ENCODE results near the gene NAGA.

The NAGA gene

DNA sequence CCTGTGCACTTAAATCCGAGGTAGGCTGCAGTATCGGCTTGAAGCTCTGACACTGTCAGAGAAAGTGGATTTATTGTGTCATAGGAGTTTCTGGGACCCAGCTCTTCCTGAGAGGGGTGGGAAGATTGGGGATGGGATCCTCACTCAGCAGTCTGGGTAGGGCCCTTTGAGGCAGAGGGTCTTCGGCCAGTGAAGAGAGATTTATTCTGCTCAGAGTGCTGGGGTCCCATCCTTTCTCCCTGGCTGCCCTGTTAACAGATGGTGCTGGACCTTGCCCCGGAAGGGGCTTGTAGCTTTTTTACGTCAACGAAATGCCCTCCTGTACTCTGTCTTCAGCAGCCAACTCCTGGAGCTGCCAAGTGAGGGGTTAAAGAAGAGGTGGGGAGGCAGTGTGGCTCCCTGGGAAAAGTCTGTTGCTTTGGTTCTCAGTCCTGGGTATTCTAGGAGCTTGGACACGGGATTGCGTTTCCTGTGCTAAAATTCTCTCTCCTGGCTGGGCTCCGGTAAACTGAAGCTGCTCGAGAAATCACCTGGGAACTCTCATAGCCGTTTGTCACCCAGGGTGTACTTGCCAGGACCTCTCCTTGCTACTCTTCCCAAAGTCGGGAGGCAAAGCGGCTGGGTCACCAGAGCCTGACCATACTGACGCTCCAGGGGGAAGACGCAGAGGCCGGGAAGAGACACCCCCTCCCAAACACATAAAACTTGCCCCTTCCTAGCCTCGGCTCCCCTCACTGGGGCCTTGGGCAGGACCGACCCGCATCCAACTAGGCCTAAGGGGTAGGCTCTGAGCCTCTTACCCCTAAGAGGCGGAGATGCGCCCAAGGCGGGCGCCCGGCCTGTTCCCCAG lies 8.1 kb upstream of the NAGA start:
- Histone ChIP-seq H3K9me3 (ENCODE audit: insufficient read depth, low read depth, low read length) (no peaks in the 10 kb centered on the region), H3F3A (ENCODE audit: low read depth) (no peaks in the 10 kb centered on the region), H4K20me1 (ENCODE audit: insufficient read depth, low read length, poor library complexity, severe bottlenecking) (peaks cover 4% of the 10 kb centered on the region), H3K4me1 (ENCODE audit: insufficient read depth, low read length, poor library complexity, severe bottlenecking) (peaks cover 24% of the 10 kb centered on the region), H3K4me3 (ENCODE audit: low read length, poor library complexity, severe bottlenecking) (peak overlapping the region; percentile 97), H3K9me2 (replicated peaks; ENCODE audit: low read depth, low read length) (no peaks in the 10 kb centered on the region), H3K27me3 (ENCODE audit: insufficient read depth, low read length, poor library complexity, severe bottlenecking) (no peaks in the 10 kb centered on the region), H2AFZ (ENCODE audit: low read length) (peak overlapping the region; percentile 95), H3K79me2 (ENCODE audit: insufficient read depth, low read length) (peaks cover 36% of the 10 kb centered on the region), H3K4me2 (ENCODE audit: low read depth, low read length, poor library complexity, severe bottlenecking) (peak overlapping the region; percentile 72), H3K36me3 (ENCODE audit: insufficient read depth, low read length) (peaks cover 12% of the 10 kb centered on the region; the same call in 1 of the 2 replicates), H3K9ac (ENCODE audit: low read depth, low read length, poor library complexity, severe bottlenecking) (peak overlapping the region; percentile 89)
- TF ChIP-seq, protein P1, sequence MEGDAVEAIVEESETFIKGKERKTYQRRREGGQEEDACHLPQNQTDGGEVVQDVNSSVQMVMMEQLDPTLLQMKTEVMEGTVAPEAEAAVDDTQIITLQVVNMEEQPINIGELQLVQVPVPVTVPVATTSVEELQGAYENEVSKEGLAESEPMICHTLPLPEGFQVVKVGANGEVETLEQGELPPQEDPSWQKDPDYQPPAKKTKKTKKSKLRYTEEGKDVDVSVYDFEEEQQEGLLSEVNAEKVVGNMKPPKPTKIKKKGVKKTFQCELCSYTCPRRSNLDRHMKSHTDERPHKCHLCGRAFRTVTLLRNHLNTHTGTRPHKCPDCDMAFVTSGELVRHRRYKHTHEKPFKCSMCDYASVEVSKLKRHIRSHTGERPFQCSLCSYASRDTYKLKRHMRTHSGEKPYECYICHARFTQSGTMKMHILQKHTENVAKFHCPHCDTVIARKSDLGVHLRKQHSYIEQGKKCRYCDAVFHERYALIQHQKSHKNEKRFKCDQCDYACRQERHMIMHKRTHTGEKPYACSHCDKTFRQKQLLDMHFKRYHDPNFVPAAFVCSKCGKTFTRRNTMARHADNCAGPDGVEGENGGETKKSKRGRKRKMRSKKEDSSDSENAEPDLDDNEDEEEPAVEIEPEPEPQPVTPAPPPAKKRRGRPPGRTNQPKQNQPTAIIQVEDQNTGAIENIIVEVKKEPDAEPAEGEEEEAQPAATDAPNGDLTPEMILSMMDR (conservative IDR thresholded peaks at IDR 0.05; ENCODE audit: low read length) = no peak
- TF ChIP-seq EZH2phosphoT487 (IDR thresholded peaks at IDR 0.05; ENCODE audit: borderline replicate concordance) = no peak

DNA sequence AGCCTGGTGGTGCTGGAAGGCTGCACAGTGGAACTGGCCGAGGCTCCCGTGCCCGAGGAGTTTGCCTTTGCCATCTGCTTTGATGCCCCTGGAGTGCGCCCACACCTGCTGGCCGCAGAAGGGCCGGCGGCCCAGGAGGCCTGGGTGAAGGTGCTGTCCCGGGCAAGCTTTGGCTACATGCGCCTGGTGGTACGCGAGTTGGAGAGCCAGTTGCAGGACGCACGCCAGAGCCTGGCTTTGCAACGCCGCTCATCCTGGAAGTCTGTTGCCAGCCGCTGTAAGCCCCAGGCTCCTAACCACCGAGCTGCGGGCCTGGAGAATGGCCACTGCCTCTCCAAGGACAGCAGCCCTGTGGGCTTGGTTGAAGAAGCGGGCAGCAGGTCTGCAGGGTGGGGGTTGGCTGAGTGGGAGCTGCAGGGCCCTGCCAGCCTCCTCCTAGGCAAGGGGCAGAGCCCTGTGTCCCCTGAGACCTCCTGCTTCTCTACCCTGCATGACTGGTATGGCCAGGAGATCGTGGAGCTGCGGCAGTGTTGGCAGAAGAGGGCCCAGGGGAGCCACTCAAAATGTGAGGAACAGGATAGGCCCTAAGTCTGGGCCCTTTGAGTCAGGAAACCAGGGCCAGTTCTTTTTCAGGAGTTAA lies 7.0 kb upstream of the NAGA start:
- no peaks in the 10 kb centered on the region for H3K27me3 ChIP-seq (ENCODE audit: insufficient read depth, low read length, poor library complexity, severe bottlenecking)
- peaks cover 4% of the 10 kb centered on the region for H4K20me1 ChIP-seq (ENCODE audit: insufficient read depth, low read length, poor library complexity, severe bottlenecking)
- H3K79me2 ChIP-seq (ENCODE audit: insufficient read depth, low read length) = peaks cover 26% of the 10 kb centered on the region
- TF ChIP-seq, protein P1 (conservative IDR thresholded peaks at IDR 0.05; ENCODE audit: low read length) = no peak
- no peak for TF ChIP-seq EZH2phosphoT487 (IDR thresholded peaks at IDR 0.05; ENCODE audit: borderline replicate concordance)
- peaks cover 24% of the 10 kb centered on the region for H3K4me1 ChIP-seq (ENCODE audit: insufficient read depth, low read length, poor library complexity, severe bottlenecking)
- H2AFZ ChIP-seq (ENCODE audit: low read length) = no peak overlapping the region
- no peaks in the 10 kb centered on the region for H3K9me3 ChIP-seq (ENCODE audit: insufficient read depth, low read depth, low read length)
- H3K36me3 ChIP-seq (ENCODE audit: insufficient read depth, low read length) = peaks cover 2% of the 10 kb centered on the region; the same call in 1 of the 2 replicates
- no peaks in the 10 kb centered on the region for H3F3A ChIP-seq (ENCODE audit: low read depth)
- no peak overlapping the region for H3K4me2 ChIP-seq (ENCODE audit: low read depth, low read length, poor library complexity, severe bottlenecking)
- H3K9ac ChIP-seq (ENCODE audit: low read depth, low read length, poor library complexity, severe bottlenecking) = no peak overlapping the region
- H3K4me3 ChIP-seq (ENCODE audit: low read length, poor library complexity, severe bottlenecking) = no peak overlapping the region
- no peaks in the 10 kb centered on the region for H3K9me2 ChIP-seq (replicated peaks; ENCODE audit: low read depth, low read length)

DNA sequence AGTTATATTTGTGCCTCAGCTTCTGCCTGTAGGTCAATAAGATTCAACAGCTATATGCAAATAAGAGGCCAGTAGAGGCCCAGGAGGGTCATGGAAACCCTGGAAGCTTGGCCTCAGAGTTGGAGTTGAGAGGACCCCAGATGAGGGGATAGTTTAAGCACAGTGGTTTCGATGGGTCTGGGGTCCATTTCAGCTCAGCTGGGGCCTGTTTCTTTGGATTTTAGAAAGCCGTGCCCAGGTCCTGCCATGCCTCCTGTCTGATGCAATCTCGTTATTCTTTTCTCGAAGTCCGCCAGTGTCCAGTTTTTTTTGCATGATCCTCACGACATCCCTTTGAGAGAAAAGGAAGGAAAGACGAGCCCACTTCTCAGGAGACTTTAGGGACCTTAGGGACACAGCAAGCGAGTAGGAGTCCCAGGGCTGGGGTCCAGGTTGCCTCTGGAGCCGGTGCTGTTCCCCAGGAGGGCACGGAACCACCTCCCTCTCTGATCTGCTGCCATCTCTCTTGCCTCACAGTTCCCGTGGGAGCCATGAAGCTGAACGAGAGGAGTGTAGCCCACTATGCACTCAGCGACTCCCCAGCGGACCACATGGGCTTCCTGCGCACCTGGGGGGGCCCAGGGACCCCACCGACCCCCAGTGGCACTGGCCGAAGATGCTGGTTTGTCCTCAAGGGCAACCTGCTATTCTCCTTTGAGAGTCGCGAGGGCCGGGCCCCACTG lies 6.3 kb upstream of the NAGA start:
- Histone ChIP-seq H3K4me1 (ENCODE audit: insufficient read depth, low read length, poor library complexity, severe bottlenecking) (peaks cover 24% of the 10 kb centered on the region), H3K79me2 (ENCODE audit: insufficient read depth, low read length) (peaks cover 19% of the 10 kb centered on the region), H3K4me2 (ENCODE audit: low read depth, low read length, poor library complexity, severe bottlenecking) (no peak overlapping the region), H3K9me2 (replicated peaks; ENCODE audit: low read depth, low read length) (no peaks in the 10 kb centered on the region), H4K20me1 (ENCODE audit: insufficient read depth, low read length, poor library complexity, severe bottlenecking) (peaks cover 4% of the 10 kb centered on the region), H2AFZ (ENCODE audit: low read length) (no peak overlapping the region), H3K27me3 (ENCODE audit: insufficient read depth, low read length, poor library complexity, severe bottlenecking) (no peaks in the 10 kb centered on the region), H3K9me3 (ENCODE audit: insufficient read depth, low read depth, low read length) (no peaks in the 10 kb centered on the region), H3K36me3 (ENCODE audit: insufficient read depth, low read length) (no peaks in the 10 kb centered on the region), H3K4me3 (ENCODE audit: low read length, poor library complexity, severe bottlenecking) (no peak overlapping the region), H3K9ac (ENCODE audit: low read depth, low read length, poor library complexity, severe bottlenecking) (no peak overlapping the region), H3F3A (ENCODE audit: low read depth) (no peaks in the 10 kb centered on the region)
- TF ChIP-seq, protein P1 (conservative IDR thresholded peaks at IDR 0.05; ENCODE audit: low read length) = no peak
- no peak for TF ChIP-seq EZH2phosphoT487 (IDR thresholded peaks at IDR 0.05; ENCODE audit: borderline replicate concordance)
